ENCODE results near the gene ABCB9.

DNA sequence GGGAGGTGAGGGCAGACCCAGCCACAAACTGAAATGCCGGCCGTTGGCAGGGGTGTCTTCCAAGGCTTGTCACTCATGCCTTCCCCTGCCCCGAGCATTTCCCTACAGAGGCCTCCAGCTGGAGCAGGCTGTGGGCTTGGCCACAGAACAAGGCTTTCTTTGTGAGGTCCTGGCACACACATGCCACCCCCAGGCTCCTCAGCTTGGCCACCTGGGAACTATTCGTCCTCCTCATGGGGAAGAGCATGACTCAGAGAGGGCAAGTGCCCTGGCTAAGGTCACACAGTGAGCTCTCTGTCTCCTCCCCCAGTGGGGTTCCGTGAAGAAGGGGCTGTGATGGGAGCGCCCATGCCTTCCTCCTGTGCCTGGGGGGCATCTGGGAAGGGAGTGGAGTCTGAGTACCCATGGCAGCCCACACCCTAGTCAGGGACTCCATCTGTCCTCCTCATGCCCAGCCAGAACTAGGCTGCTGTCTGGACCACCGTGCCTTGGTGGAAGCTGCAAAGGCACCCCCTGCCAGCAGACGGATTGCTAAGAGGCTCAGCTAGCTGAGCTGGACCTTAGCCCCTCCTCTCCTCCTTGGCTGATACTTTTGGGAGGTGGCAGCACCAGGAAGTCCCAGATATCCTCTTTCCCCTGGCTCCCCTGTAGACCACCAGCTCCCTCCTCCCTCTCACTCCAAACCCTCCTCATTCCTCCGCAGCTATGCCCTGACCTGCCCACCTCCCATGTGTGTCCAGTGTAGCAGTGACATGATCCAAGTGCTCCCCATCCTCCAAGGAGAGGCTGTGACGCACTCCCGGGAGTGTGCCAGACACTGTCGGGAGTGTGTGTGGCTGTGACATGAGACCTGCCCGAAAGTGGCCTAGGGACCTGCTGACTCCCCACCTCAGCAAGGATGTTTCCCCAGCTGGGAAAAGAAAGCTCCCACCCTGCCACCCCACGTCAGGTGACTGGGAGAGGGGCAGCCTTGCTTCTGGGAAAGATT, 21.4 kb downstream of the ABCB9 start:
- no peak for TF ChIP-seq ZNF70 (CRISPR knock-in tag; IDR thresholded peaks at IDR 0.05)
- TF ChIP-seq SNAI2 (CRISPR knock-in tag; IDR thresholded peaks at IDR 0.05) = no peak

Measured in SK-N-SH treated with all-trans-retinoic acid at 6 μM for 48 hours (cell line).